Memory B cell (primary cell): Measurements from ENCODE around the gene PRKCE.

Experiments
- ATAC-seq: fragments of 150-1000 bp; cut with Tn5 transposase; 2 replicates; pipeline ENCODE4 v1.10.0; 2021; ENCODE audit warnings: low read depth, mild to moderate bottlenecking, moderate library complexity
- DNase-seq, 2 donors: peaks; one replicate each; pipeline ENCODE4 v3.0.0; 2022; ENCODE audit warnings: low spot score in 2 of 2
- H3K27ac Mint-ChIP-seq: one replicate; pipeline ENCODE4 v1.8.0; 2022; ENCODE audit warnings: mild to moderate bottlenecking, moderate library complexity, mixed read lengths
- H3K27me3 Mint-ChIP-seq: one replicate; pipeline ENCODE4 v1.8.0; 2022; ENCODE audit warnings: mixed read lengths
- H3K36me3 Mint-ChIP-seq: one replicate; pipeline ENCODE4 v1.8.0; 2022; ENCODE audit warnings: mild to moderate bottlenecking, mixed read lengths
- H3K4me1 Mint-ChIP-seq: one replicate; pipeline ENCODE4 v1.8.0; 2022; ENCODE audit warnings: mixed read lengths
- H3K4me3 Mint-ChIP-seq: one replicate; pipeline ENCODE4 v1.8.0; 2022; ENCODE audit warnings: mild to moderate bottlenecking, moderate library complexity, mixed read lengths
- H3K9me3 Mint-ChIP-seq: one replicate; pipeline ENCODE4 v1.8.0; 2022; ENCODE audit warnings: mixed read lengths

Gene PRKCE

GRCh38 chr2:45935791-45936622 lies 284.5 kb downstream of the PRKCE start:
- peaks cover 10% of the 10 kb centered on the region for H3K36me3 Mint-ChIP-seq
- no peaks in the 10 kb centered on the region for H3K27me3 Mint-ChIP-seq
- H3K9me3 Mint-ChIP-seq = no peaks in the 10 kb centered on the region
- H3K27ac Mint-ChIP-seq = no peak overlapping the region
- peak; percentile 59 for ATAC-seq
- peak; percentile 37 to 45 for DNase-seq
- peaks cover 10% of the 10 kb centered on the region for H3K4me1 Mint-ChIP-seq
- no peak overlapping the region for H3K4me3 Mint-ChIP-seq

GRCh38 chr2:45936623-45936979 lies 285.1 kb downstream of the PRKCE start:
- Mint-ChIP-seq H3K9me3 (no peaks in the 10 kb centered on the region), H3K36me3 (peaks cover 10% of the 10 kb centered on the region), H3K27me3 (no peaks in the 10 kb centered on the region), H3K27ac (no peak overlapping the region), H3K4me1 (peaks cover 10% of the 10 kb centered on the region), H3K4me3 (no peak overlapping the region)
- no peak for DNase-seq
- no peak for ATAC-seq

- no peaks in the 10 kb centered on the region for H3K27me3 Mint-ChIP-seq
- peaks cover 7% of the 10 kb centered on the region for H3K4me1 Mint-ChIP-seq
- H3K36me3 Mint-ChIP-seq = peaks cover 6% of the 10 kb centered on the region
- no peak overlapping the region for H3K4me3 Mint-ChIP-seq
- H3K27ac Mint-ChIP-seq = no peak overlapping the region
- ATAC-seq = no peak
- no peaks in the 10 kb centered on the region for H3K9me3 Mint-ChIP-seq
- no peak for DNase-seq
Measured at GRCh38 chr2:45937990-45938389, 286.5 kb downstream of the PRKCE start.

GRCh38 chr2:45938649-45939511 lies 287.4 kb downstream of the PRKCE start:
- DNase-seq (no peak), ATAC-seq (no peak)
- no peaks in the 10 kb centered on the region for H3K9me3 Mint-ChIP-seq

GRCh38 chr2:45941531-45942236 lies 290.2 kb downstream of the PRKCE start:
- H3K27me3 Mint-ChIP-seq = no peaks in the 10 kb centered on the region
- peaks cover 12% of the 10 kb centered on the region for H3K36me3 Mint-ChIP-seq
- no peak for ATAC-seq
- no peak overlapping the region for H3K4me3 Mint-ChIP-seq
- H3K4me1 Mint-ChIP-seq = peaks cover 13% of the 10 kb centered on the region
- DNase-seq = no peak
- no peak overlapping the region for H3K27ac Mint-ChIP-seq
- no peaks in the 10 kb centered on the region for H3K9me3 Mint-ChIP-seq

More at GRCh38 chr2:45938649-45939511, 287.4 kb downstream of the PRKCE start:
- Mint-ChIP-seq H3K4me3 (no peak overlapping the region), H3K27me3 (no peaks in the 10 kb centered on the region), H3K4me1 (peaks cover 7% of the 10 kb centered on the region), H3K27ac (no peak overlapping the region), H3K36me3 (peaks cover 6% of the 10 kb centered on the region)

- Mint-ChIP-seq H3K4me1 (peaks cover 16% of the 10 kb centered on the region), H3K27ac (no peak overlapping the region), H3K9me3 (no peaks in the 10 kb centered on the region), H3K4me3 (no peak overlapping the region), H3K27me3 (no peaks in the 10 kb centered on the region), H3K36me3 (peaks cover 12% of the 10 kb centered on the region)
- ATAC-seq = no peak
- DNase-seq = no peak
Measured at GRCh38 chr2:45942237-45942738, 290.8 kb downstream of the PRKCE start.

- no peaks in the 10 kb centered on the region for H3K27me3 Mint-ChIP-seq
- no peak overlapping the region for H3K4me3 Mint-ChIP-seq
- H3K9me3 Mint-ChIP-seq = no peaks in the 10 kb centered on the region
- ATAC-seq (no peak), DNase-seq (no peak)
- H3K4me1 Mint-ChIP-seq = peaks cover 16% of the 10 kb centered on the region
- H3K27ac Mint-ChIP-seq = no peak overlapping the region
- peaks cover 12% of the 10 kb centered on the region for H3K36me3 Mint-ChIP-seq
Measured at GRCh38 chr2:45943219-45944044, 292.0 kb downstream of the PRKCE start.

GRCh38 chr2:45944074-45944473 lies 292.6 kb downstream of the PRKCE start:
- Mint-ChIP-seq H3K4me3 (no peak overlapping the region), H3K4me1 (peaks cover 20% of the 10 kb centered on the region), H3K27ac (no peak overlapping the region), H3K27me3 (no peaks in the 10 kb centered on the region), H3K36me3 (peaks cover 10% of the 10 kb centered on the region), H3K9me3 (no peaks in the 10 kb centered on the region)
- no peak for DNase-seq
- ATAC-seq = no peak

- ATAC-seq (no peak), DNase-seq (no peak)
- peaks cover 6% of the 10 kb centered on the region for H3K36me3 Mint-ChIP-seq
- no peak overlapping the region for H3K4me3 Mint-ChIP-seq
- H3K9me3 Mint-ChIP-seq = no peaks in the 10 kb centered on the region
- H3K27me3 Mint-ChIP-seq = no peaks in the 10 kb centered on the region
- no peak overlapping the region for H3K27ac Mint-ChIP-seq
- peaks cover 18% of the 10 kb centered on the region for H3K4me1 Mint-ChIP-seq
Measured at GRCh38 chr2:45945302-45945717, 293.8 kb downstream of the PRKCE start.

GRCh38 chr2:45946023-45946422 lies 294.5 kb downstream of the PRKCE start:
- no peak overlapping the region for H3K27ac Mint-ChIP-seq
- no peaks in the 10 kb centered on the region for H3K9me3 Mint-ChIP-seq
- no peak for ATAC-seq
- DNase-seq = no peak
- H3K27me3 Mint-ChIP-seq = no peaks in the 10 kb centered on the region
- peaks cover 6% of the 10 kb centered on the region for H3K36me3 Mint-ChIP-seq
- H3K4me3 Mint-ChIP-seq = no peak overlapping the region
- peaks cover 19% of the 10 kb centered on the region for H3K4me1 Mint-ChIP-seq

GRCh38 chr2:45950606-45951005 lies 299.1 kb downstream of the PRKCE start:
- Mint-ChIP-seq H3K4me3 (no peak overlapping the region), H3K36me3 (no peaks in the 10 kb centered on the region), H3K9me3 (no peaks in the 10 kb centered on the region), H3K4me1 (peaks cover 13% of the 10 kb centered on the region), H3K27ac (no peak overlapping the region), H3K27me3 (no peaks in the 10 kb centered on the region)
- ATAC-seq = no peak
- DNase-seq = no peak

- Mint-ChIP-seq H3K27ac (no peak overlapping the region), H3K36me3 (no peaks in the 10 kb centered on the region), H3K4me3 (no peak overlapping the region), H3K27me3 (no peaks in the 10 kb centered on the region), H3K4me1 (peaks cover 11% of the 10 kb centered on the region), H3K9me3 (no peaks in the 10 kb centered on the region)
- no peak for DNase-seq
- ATAC-seq = no peak
Measured at GRCh38 chr2:45951025-45951727, 299.7 kb downstream of the PRKCE start.

GRCh38 chr2:45952591-45952990 lies 301.1 kb downstream of the PRKCE start:
- no peaks in the 10 kb centered on the region for H3K9me3 Mint-ChIP-seq
- H3K27ac Mint-ChIP-seq = no peak overlapping the region
- no peaks in the 10 kb centered on the region for H3K36me3 Mint-ChIP-seq
- no peaks in the 10 kb centered on the region for H3K27me3 Mint-ChIP-seq
- ATAC-seq (no peak), DNase-seq (no peak)
- H3K4me1 Mint-ChIP-seq = peaks cover 11% of the 10 kb centered on the region
- H3K4me3 Mint-ChIP-seq = no peak overlapping the region
